ENCODE results near the gene PTPRN2. TPM values are rescaled to one million over a fixed set of nuclear protein-coding genes. Genes with fewer than 3 reads are reported as not detected.

Gene PTPRN2
- total and polyA plus RNA-seq, 2 of the 8 experiments (the other 6 are each of a cell fraction or from before 2014, with no cell fraction given): 2.6 to 4.5 TPM

DNA sequence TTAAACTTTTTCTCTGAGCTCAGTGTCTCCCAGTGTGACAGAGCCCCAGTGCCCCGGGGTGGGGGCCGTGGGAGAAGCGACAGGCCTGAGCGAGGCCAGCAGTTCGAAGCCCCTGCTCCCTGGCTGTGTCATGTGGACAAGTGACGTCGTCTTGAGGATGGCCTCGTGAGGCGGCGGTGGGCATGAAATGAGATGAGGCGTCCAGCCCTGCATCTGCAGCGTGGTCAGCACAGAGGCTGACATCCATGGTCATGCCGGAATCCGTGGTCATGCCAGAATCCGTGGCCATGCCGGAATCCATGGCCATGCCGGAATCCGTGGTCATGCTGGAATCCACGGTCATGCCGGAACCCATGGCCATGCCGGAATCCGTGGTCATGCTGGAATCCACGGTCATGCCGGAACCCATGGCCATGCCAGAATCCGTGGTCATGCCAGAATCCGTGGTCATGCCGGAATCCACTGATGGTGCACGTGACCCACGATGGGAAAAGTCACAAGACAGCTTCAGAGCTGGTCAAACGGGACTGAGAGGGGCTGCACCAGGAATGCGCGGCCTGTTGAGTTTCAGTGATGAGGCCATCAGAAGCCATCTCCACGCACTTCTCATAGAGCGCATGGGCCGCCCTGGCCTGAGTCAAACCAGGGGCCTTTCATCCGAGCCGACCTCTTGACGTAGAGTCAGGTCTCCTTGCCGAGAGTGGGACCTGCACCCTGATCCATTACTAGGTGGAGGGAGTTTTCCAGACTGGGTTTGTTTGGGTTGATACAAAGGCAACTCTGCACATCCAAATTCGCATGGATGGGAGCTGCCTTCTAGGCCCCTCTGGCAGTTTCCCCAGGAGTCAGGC is 342.5 kb downstream of the PTPRN2 start:
- FAIRE-seq: no peak
- CTCF ChIA-PET (ENCODE audit: partially characterized antibody): interaction anchor here (1.2 kb wide), 1 partner anchor 10 kb away, joined by 5 read pairs; no protein-coding TSS in a partner anchor
- no peak for TF ChIP-seq BRCA1 (IDR thresholded peaks at IDR 0.05; ENCODE audit: low read depth, low read length)
- TF ChIP-seq SUZ12 (IDR thresholded peaks at IDR 0.05; ENCODE audit: low read length): no peak
- no peak for TF ChIP-seq BACH1 (IDR thresholded peaks at IDR 0.05; ENCODE audit: low read length)
- no peak for TF ChIP-seq TEAD4 (IDR thresholded peaks at IDR 0.05; ENCODE audit: low read depth, low read length)
- TF ChIP-seq HDAC2 (IDR thresholded peaks at IDR 0.05; ENCODE audit: borderline replicate concordance in 1 of 2, low read depth in 2 of 2, low read length in 2 of 2): no peak
- no peak for TF ChIP-seq CREB1 (IDR thresholded peaks at IDR 0.05)
- no peak for TF ChIP-seq SP2 (IDR thresholded peaks at IDR 0.05; ENCODE audit: low read length)
- no peak for TF ChIP-seq RBBP5 (IDR thresholded peaks at IDR 0.05; ENCODE audit: borderline replicate concordance, low read depth, low read length)
- TF ChIP-seq, protein P1, sequence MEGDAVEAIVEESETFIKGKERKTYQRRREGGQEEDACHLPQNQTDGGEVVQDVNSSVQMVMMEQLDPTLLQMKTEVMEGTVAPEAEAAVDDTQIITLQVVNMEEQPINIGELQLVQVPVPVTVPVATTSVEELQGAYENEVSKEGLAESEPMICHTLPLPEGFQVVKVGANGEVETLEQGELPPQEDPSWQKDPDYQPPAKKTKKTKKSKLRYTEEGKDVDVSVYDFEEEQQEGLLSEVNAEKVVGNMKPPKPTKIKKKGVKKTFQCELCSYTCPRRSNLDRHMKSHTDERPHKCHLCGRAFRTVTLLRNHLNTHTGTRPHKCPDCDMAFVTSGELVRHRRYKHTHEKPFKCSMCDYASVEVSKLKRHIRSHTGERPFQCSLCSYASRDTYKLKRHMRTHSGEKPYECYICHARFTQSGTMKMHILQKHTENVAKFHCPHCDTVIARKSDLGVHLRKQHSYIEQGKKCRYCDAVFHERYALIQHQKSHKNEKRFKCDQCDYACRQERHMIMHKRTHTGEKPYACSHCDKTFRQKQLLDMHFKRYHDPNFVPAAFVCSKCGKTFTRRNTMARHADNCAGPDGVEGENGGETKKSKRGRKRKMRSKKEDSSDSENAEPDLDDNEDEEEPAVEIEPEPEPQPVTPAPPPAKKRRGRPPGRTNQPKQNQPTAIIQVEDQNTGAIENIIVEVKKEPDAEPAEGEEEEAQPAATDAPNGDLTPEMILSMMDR (IDR thresholded peaks at IDR 0.05; ENCODE audit: control extremely low read depth in 1 of 3, insufficient read depth in 1 of 3, low read depth in 1 of 3, low read length in 3 of 3): no peak

More for the DNA sequence above, 342.5 kb downstream of the PTPRN2 start:
- Histone ChIP-seq H4K8ac (ENCODE audit: extremely low read depth, insufficient read depth, low read length) (peak overlapping the region; percentile 32), H3K27ac (ENCODE audit: low read depth, low read length) (no peak overlapping the region), H3K27me3 (replicated peaks in 1 of 4; ENCODE audit: control insufficient read depth in 3 of 4, extremely low read depth in 1 of 4, insufficient read depth in 3 of 4, low read length in 3 of 4) (no peaks in the 10 kb centered on the region), H3K18ac (ENCODE audit: extremely low read depth, low read length) (no peak overlapping the region), H3K23me2 (ENCODE audit: low read depth, low read length) (peaks cover 10% of the 10 kb centered on the region), H3K79me2 (ENCODE audit: control insufficient read depth in 1 of 2, insufficient read depth in 2 of 2, low read length in 2 of 2) (no peaks in the 10 kb centered on the region), H2AK5ac (ENCODE audit: low read depth, low read length) (no peak overlapping the region; the same call in 1 of the 2 replicates), H4K91ac (replicated peaks; ENCODE audit: insufficient read length, low read length) (no peak overlapping the region), H3K56ac (replicated peaks; ENCODE audit: insufficient read length, low read depth, low read length) (no peak overlapping the region), H4K20me1 (replicated peaks in 1 of 2; ENCODE audit: control insufficient read depth in 1 of 2, insufficient read depth in 2 of 2, low read length in 2 of 2) (peaks cover 0 to 8% of the 10 kb centered on the region in 2 experiments), H4K5ac (ENCODE audit: insufficient read length, low read depth, low read length) (no peak overlapping the region), H2BK15ac (ENCODE audit: low read length) (no peak overlapping the region), H3K4me1 (replicated peaks in 1 of 4; ENCODE audit: control insufficient read depth in 3 of 4, insufficient read depth in 4 of 4, low read length in 3 of 4) (no peaks in the 10 kb centered on the region; a peak in 1 of 7 replicates), H3K23ac (ENCODE audit: insufficient read length) (no peak overlapping the region), H3K14ac (ENCODE audit: insufficient read length) (no peak overlapping the region), H3K9ac (replicated peaks in 1 of 4; ENCODE audit: extremely low read depth in 1 of 4, low read depth in 3 of 4, low read length in 3 of 4) (no peak overlapping the region), H2BK12ac (ENCODE audit: low read depth, low read length) (no peak overlapping the region), H3K79me1 (ENCODE audit: low read depth, low read length) (peaks cover 2% of the 10 kb centered on the region; the same call in 1 of the 2 replicates), H2BK20ac (ENCODE audit: low read length) (no peak overlapping the region), H2BK5ac (ENCODE audit: low read depth, low read length) (no peak overlapping the region; the same call in 1 of the 2 replicates), H2AFZ (ENCODE audit: low read length) (no peak overlapping the region), H3K4me3 (ENCODE audit: extremely low read depth in 1 of 4, insufficient read depth in 2 of 4, low read depth in 3 of 4, low read length in 4 of 4) (no peak overlapping the region), H3K36me3 (ENCODE audit: control insufficient read depth in 2 of 4, insufficient read depth in 4 of 4, low read length in 3 of 4) (no peaks in the 10 kb centered on the region; a peak in 1 of 8 replicates), H3K4ac (replicated peaks; ENCODE audit: insufficient read length, low read depth, low read length) (no peak overlapping the region), H3K9me3 (ENCODE audit: insufficient read depth in 2 of 2, low read depth in 1 of 2, low read length in 1 of 2) (peaks cover 23 to 61% of the 10 kb centered on the region in 2 experiments), H2BK120ac (replicated peaks; ENCODE audit: low read depth, low read length) (no peak overlapping the region), H3K4me2 (ENCODE audit: insufficient read depth in 1 of 2, low read depth in 2 of 2, low read length in 2 of 2) (no peak overlapping the region)
- no peak for DNase-seq (ENCODE audit: low read depth in 1 of 2, low spot score in 2 of 2)
- 91% methylated on average over 39 of the region's 40 CpGs; no CpG with 5 or more reads in 1 of the 2 experiments for WGBS, 2 experiments (ENCODE audit: extremely low coverage in 1 of 2, insufficient coverage in 1 of 2, insufficient read length in 1 of 2, insufficient replicate concordance in 2 of 2, low coverage in 1 of 2, low lambda C conversion rate in 2 of 2, missing lambda C conversion rate in 1 of 2)
- POLR2A ChIA-PET (ENCODE audit: partially characterized antibody): no interaction called here

Data from H1 (cell line).